ENCODE results near the gene CACNA1B.
A peak's percentile ranks its signal among the peaks of the same experiment; 100 is the strongest.
"Not testable (repeated sequence)": the region's sequence is repeated elsewhere in the genome, so short reads cannot be mapped to it uniquely, and the experiment has no call there.

The CACNA1B gene

DNA sequence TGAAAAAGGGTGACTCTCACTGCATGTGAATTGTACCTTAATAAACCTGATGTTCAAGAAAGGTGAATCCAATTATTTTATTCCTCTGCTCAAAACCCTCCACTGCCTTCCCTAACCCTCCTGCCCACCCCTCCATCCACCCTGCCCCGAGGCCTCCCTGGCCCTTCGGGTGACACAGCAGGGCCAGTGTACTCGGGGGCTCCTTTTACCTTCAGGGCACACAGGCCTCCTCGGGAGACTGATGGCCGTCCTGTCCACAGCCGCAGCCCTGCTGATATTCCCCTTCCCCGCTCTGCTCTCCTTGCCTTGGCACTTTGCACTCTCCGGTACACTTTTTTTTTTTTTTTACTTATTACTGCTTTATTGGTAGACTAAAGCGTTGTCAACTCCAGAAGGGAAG, 234.0 kb downstream of the CACNA1B start:
- no peak overlapping the region for H3K27ac ChIP-seq (ENCODE audit: low read depth, low read length)
- no peak overlapping the region for H3K23ac ChIP-seq (ENCODE audit: low read length)
- no peak overlapping the region for H3K4ac ChIP-seq (ENCODE audit: low read depth, low read length)
- H3K36me3 ChIP-seq (ENCODE audit: control insufficient read depth, insufficient read depth, low read length): no peaks in the 10 kb centered on the region
- no peaks in the 10 kb centered on the region for H3K27me3 ChIP-seq (ENCODE audit: insufficient read depth, low read length, poor library complexity)
- H3K18ac ChIP-seq (ENCODE audit: low read length): no peak overlapping the region
- no peak overlapping the region for H2BK120ac ChIP-seq (ENCODE audit: low read depth, low read length)
- no peaks in the 10 kb centered on the region for H3K79me2 ChIP-seq (ENCODE audit: control insufficient read depth, insufficient read depth, low read length)
- no peak overlapping the region for H2AK5ac ChIP-seq (ENCODE audit: low read length)
- no CpG with 5 or more reads among the region's 9 CpGs for WGBS (ENCODE audit: extremely low coverage, insufficient coverage, low lambda C conversion rate)
- no peak overlapping the region for H3K56ac ChIP-seq (ENCODE audit: low read length)
- H4K5ac ChIP-seq (ENCODE audit: low read length): no peak overlapping the region
- H2BK5ac ChIP-seq (ENCODE audit: low read length): no peak overlapping the region
- DNase-seq: no peak
- no peak overlapping the region for H3K4me2 ChIP-seq (ENCODE audit: low read length)
- no peak overlapping the region for H4K8ac ChIP-seq (ENCODE audit: low read depth, low read length)
- H3K9ac ChIP-seq (ENCODE audit: low read length): no peak overlapping the region
- no peak overlapping the region for H3K4me3 ChIP-seq (ENCODE audit: low read length)
- H2BK15ac ChIP-seq (replicated peaks; ENCODE audit: low read depth): no peak overlapping the region
- H3K4me1 ChIP-seq (ENCODE audit: control insufficient read depth, low read depth, low read length): no peaks in the 10 kb centered on the region
- no peaks in the 10 kb centered on the region for H3K79me1 ChIP-seq (ENCODE audit: low read length)

DNA sequence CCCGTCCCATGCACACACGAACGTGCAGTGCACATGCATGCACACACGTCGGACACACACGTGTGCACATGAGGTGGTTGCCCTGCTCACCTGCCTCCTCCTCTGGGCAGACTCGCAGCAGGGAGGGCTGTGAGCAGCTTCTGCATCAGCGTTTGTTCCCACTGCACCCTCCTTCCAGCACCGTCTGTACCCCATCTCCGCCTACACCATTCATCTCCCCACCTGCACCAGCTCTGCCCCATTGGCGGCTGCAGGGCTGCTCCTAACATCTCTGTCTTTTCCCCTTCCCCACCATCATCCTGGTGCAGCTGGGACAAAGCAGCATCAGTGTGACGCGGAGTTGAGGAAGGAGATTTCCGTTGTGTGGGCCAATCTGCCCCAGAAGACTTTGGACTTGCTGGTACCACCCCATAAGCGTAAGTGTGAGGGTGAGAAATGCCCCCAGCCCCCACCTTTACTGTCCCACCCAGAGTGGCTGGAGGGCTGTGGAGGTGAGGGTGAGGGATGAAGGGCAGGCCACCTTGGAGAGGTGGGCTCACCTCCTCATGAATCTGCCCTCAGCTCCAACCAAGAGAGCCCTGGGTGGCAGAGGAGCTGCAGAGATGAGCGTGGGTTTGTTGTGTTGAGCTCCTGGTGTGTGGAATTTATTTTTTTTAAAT, 234.6 kb downstream of the CACNA1B start:
- H3K56ac ChIP-seq (ENCODE audit: low read length): no peak overlapping the region
- H3K36me3 ChIP-seq (ENCODE audit: control insufficient read depth, insufficient read depth, low read length): no peaks in the 10 kb centered on the region
- H3K79me2 ChIP-seq (ENCODE audit: control insufficient read depth, insufficient read depth, low read length): no peaks in the 10 kb centered on the region
- no peak overlapping the region for H2BK120ac ChIP-seq (ENCODE audit: low read depth, low read length)
- H3K4me2 ChIP-seq (ENCODE audit: low read length): no peak overlapping the region
- H4K5ac ChIP-seq (ENCODE audit: low read length): no peak overlapping the region
- no peak overlapping the region for H3K4me3 ChIP-seq (ENCODE audit: low read length)
- no peak for DNase-seq
- no peak overlapping the region for H3K9ac ChIP-seq (ENCODE audit: low read length)
- WGBS (ENCODE audit: extremely low coverage, insufficient coverage, low lambda C conversion rate): no CpG with 5 or more reads among the region's 16 CpGs
- H3K79me1 ChIP-seq (ENCODE audit: low read length): no peaks in the 10 kb centered on the region
- no peak overlapping the region for H2BK15ac ChIP-seq (replicated peaks; ENCODE audit: low read depth)
- H3K27ac ChIP-seq (ENCODE audit: low read depth, low read length): no peak overlapping the region
- no peak overlapping the region for H4K8ac ChIP-seq (ENCODE audit: low read depth, low read length)
- H3K4me1 ChIP-seq (ENCODE audit: control insufficient read depth, low read depth, low read length): no peaks in the 10 kb centered on the region
- no peak overlapping the region for H2BK5ac ChIP-seq (ENCODE audit: low read length)
- no peak overlapping the region for H3K18ac ChIP-seq (ENCODE audit: low read length)
- no peak overlapping the region for H2AK5ac ChIP-seq (ENCODE audit: low read length)
- no peaks in the 10 kb centered on the region for H3K27me3 ChIP-seq (ENCODE audit: insufficient read depth, low read length, poor library complexity)
- H3K4ac ChIP-seq (ENCODE audit: low read depth, low read length): no peak overlapping the region
- H3K23ac ChIP-seq (ENCODE audit: low read length): no peak overlapping the region

GRCh38 chr9:138112791-138113600, 235.4 kb downstream of the CACNA1B start:
- DNase-seq: no peak
- Histone ChIP-seq H3K4ac (ENCODE audit: low read depth, low read length) (no peak overlapping the region), H3K79me2 (ENCODE audit: control insufficient read depth, insufficient read depth, low read length) (no peaks in the 10 kb centered on the region), H2BK120ac (ENCODE audit: low read depth, low read length) (no peak overlapping the region), H2AK5ac (ENCODE audit: low read length) (no peak overlapping the region), H2BK5ac (ENCODE audit: low read length) (no peak overlapping the region), H3K56ac (ENCODE audit: low read length) (no peak overlapping the region), H4K5ac (ENCODE audit: low read length) (no peak overlapping the region), H3K4me2 (ENCODE audit: low read length) (no peak overlapping the region), H3K9ac (ENCODE audit: low read length) (no peak overlapping the region), H3K18ac (ENCODE audit: low read length) (no peak overlapping the region), H3K4me1 (ENCODE audit: control insufficient read depth, low read depth, low read length) (no peaks in the 10 kb centered on the region), H3K27me3 (ENCODE audit: insufficient read depth, low read length, poor library complexity) (no peaks in the 10 kb centered on the region), H3K36me3 (ENCODE audit: control insufficient read depth, insufficient read depth, low read length) (no peaks in the 10 kb centered on the region), H3K27ac (ENCODE audit: low read depth, low read length) (no peak overlapping the region), H2BK15ac (replicated peaks; ENCODE audit: low read depth) (no peak overlapping the region), H3K23ac (ENCODE audit: low read length) (no peak overlapping the region), H4K8ac (ENCODE audit: low read depth, low read length) (no peak overlapping the region), H3K4me3 (ENCODE audit: low read length) (no peak overlapping the region), H3K79me1 (ENCODE audit: low read length) (no peaks in the 10 kb centered on the region)
- no CpG with 5 or more reads among the region's 36 CpGs for WGBS (ENCODE audit: extremely low coverage, insufficient coverage, low lambda C conversion rate)

- not testable (repeated sequence) for H3K4me1 ChIP-seq (ENCODE audit: control insufficient read depth, low read depth, low read length); H2BK5ac ChIP-seq (ENCODE audit: low read length); H3K56ac ChIP-seq (ENCODE audit: low read length); H3K27me3 ChIP-seq (ENCODE audit: insufficient read depth, low read length, poor library complexity); H3K4me3 ChIP-seq (ENCODE audit: low read length); H4K8ac ChIP-seq (ENCODE audit: low read depth, low read length); H4K5ac ChIP-seq (ENCODE audit: low read length); H2BK15ac ChIP-seq (replicated peaks; ENCODE audit: low read depth); H3K4me2 ChIP-seq (ENCODE audit: low read length); H2BK120ac ChIP-seq (ENCODE audit: low read depth, low read length); H3K23ac ChIP-seq (ENCODE audit: low read length); H3K18ac ChIP-seq (ENCODE audit: low read length); H3K27ac ChIP-seq (ENCODE audit: low read depth, low read length); H3K9ac ChIP-seq (ENCODE audit: low read length); H3K79me1 ChIP-seq (ENCODE audit: low read length); H3K4ac ChIP-seq (ENCODE audit: low read depth, low read length); H3K79me2 ChIP-seq (ENCODE audit: control insufficient read depth, insufficient read depth, low read length); H3K36me3 ChIP-seq (ENCODE audit: control insufficient read depth, insufficient read depth, low read length); H2AK5ac ChIP-seq (ENCODE audit: low read length)
- DNase-seq: peak; percentile 16
- WGBS (ENCODE audit: extremely low coverage, insufficient coverage, low lambda C conversion rate): no CpG with 5 or more reads among the region's 23 CpGs
Observed at GRCh38 chr9:138113701-138114325, 236.2 kb downstream of the CACNA1B start.

GRCh38 chr9:138114501-138115245, 237.1 kb downstream of the CACNA1B start:
- no CpG with 5 or more reads among the region's 10 CpGs for WGBS (ENCODE audit: extremely low coverage, insufficient coverage, low lambda C conversion rate)

More at GRCh38 chr9:138114501-138115245, 237.1 kb downstream of the CACNA1B start:
- Histone ChIP-seq H2BK5ac (ENCODE audit: low read length) (no peak overlapping the region), H3K4me2 (ENCODE audit: low read length) (no peak overlapping the region), H2BK120ac (ENCODE audit: low read depth, low read length) (no peak overlapping the region), H3K18ac (ENCODE audit: low read length) (no peak overlapping the region), H3K23ac (ENCODE audit: low read length) (no peak overlapping the region), H2AK5ac (ENCODE audit: low read length) (no peak overlapping the region), H4K8ac (ENCODE audit: low read depth, low read length) (no peak overlapping the region), H3K27ac (ENCODE audit: low read depth, low read length) (no peak overlapping the region), H3K56ac (ENCODE audit: low read length) (no peak overlapping the region), H3K4me3 (ENCODE audit: low read length) (no peak overlapping the region), H2BK15ac (replicated peaks; ENCODE audit: low read depth) (no peak overlapping the region), H3K4ac (ENCODE audit: low read depth, low read length) (no peak overlapping the region), H3K36me3 (ENCODE audit: control insufficient read depth, insufficient read depth, low read length) (no peaks in the 10 kb centered on the region), H4K5ac (ENCODE audit: low read length) (no peak overlapping the region), H3K9ac (ENCODE audit: low read length) (no peak overlapping the region), H3K4me1 (ENCODE audit: control insufficient read depth, low read depth, low read length) (no peaks in the 10 kb centered on the region), H3K27me3 (ENCODE audit: insufficient read depth, low read length, poor library complexity) (no peaks in the 10 kb centered on the region), H3K79me1 (ENCODE audit: low read length) (no peaks in the 10 kb centered on the region), H3K79me2 (ENCODE audit: control insufficient read depth, insufficient read depth, low read length) (no peaks in the 10 kb centered on the region)
- DNase-seq: no peak
